GM19455 (cell line): Measurements from ENCODE around the gene ADRM1.
A peak's percentile ranks its signal among the peaks of the same experiment; 100 is the strongest.

Experiments used
- ATAC-seq: cut with Tn5 transposase; IDR thresholded peaks from one replicate; pipeline ENCODE4 v1.9.1; 2021; ENCODE audit not compliant: unreplicated experiment

ADRM1 gene

GRCh38 chr20:62334881-62335280, 32.1 kb downstream of the ADRM1 start:
- ATAC-seq: no peak

DNA sequence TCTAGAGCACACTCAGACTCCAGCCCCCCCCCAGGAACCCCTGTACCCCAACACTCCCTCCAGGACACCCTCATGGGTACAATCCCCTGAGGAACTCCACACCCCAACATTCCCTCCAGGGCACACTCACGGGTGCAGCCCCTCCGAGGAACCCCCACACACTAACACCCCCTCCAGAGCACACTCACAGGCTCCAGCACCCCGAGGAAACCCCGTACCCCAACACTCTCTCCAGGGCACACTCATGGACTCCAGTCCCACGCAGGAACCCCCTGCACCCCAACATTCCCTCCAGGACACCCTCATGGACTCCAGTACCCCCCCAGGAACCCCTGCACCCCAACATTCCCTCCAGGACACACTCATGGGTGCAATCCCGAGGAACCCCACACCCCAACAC, 32.7 kb downstream of the ADRM1 start:
- ATAC-seq: no peak

DNA sequence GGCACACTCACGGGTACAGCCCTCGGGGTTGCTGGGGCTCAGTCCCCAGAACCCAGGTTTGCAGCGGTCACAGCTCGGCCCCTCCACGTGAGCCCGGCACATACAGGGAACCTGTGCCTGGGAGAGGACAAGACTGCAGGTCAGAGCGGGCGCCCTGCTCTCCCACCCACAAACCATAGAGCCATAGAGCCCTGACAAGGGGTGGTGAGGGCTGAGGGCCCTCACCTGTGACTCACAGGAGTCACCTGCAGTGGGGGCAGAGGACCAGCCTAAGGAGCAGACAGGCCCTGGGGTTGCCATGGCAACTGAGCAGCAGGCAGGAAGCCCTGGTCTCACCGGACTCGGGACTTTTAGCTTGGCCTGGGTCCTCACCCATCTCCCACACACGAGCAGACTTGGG, 33.5 kb downstream of the ADRM1 start:
- no peak for ATAC-seq

- no peak for ATAC-seq
Observed at GRCh38 chr20:62336775-62337557, 34.2 kb downstream of the ADRM1 start.

GRCh38 chr20:62337558-62338293, 34.9 kb downstream of the ADRM1 start:
- ATAC-seq: no peak

DNA sequence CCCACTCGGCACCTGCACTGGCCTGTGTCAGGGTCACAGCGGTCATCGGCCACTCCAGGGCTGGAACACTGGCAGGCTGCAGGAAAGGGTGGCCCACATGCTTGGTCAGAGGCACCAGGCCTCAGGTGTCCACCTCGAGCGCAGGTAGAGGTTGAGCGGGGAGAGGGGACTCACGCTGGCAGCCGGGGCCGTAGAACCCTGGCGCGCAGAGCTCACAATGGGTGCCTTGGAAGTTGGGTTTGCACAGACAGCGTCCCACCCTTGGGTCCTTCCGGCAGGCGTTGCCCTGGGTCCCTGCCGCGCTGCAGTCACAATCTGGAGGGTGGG, 35.5 kb downstream of the ADRM1 start:
- ATAC-seq: no peak

DNA sequence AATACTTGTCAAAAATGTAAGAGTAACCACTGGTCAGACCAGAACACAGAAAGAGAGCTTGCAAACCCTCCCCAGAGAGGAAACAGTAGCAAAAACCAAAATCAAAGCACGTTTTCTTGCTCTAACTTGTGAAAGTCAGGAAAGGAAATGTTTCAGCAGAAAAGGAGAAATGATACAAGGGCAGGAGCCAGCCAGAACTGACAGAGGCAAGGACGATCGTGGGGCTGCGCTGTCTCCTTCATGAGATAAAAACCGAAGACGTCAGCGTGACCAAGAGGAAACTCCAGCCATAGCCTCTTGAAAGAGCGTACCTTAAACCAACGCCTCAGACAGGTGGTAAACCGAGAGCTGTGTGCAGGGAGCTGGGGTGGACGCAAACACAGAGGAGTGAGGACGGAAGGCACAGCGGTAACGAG, 36.9 kb downstream of the ADRM1 start:
- peak; percentile 75 for ATAC-seq

GRCh38 chr20:62342910-62343309, 40.1 kb downstream of the ADRM1 start:
- ATAC-seq: no peak

DNA sequence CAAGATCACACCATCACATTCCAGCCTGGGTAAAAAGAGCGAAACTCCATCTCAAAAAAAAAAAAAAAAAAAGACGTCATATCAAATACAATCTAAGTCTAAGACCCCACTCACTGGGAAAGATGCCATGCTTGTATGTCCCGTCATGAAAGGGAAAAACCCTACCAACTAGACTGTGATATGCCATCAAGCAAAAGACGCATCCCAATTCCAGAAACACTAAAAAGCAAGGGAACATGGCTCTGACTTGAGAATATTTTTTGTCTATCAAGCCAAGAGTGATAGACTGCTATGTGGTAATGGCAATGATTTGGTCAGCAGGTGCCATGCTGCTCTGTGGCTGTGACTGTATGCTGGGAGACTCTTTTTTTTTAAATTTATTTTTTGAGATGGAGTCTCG, 41.3 kb downstream of the ADRM1 start:
- ATAC-seq: no peak

DNA sequence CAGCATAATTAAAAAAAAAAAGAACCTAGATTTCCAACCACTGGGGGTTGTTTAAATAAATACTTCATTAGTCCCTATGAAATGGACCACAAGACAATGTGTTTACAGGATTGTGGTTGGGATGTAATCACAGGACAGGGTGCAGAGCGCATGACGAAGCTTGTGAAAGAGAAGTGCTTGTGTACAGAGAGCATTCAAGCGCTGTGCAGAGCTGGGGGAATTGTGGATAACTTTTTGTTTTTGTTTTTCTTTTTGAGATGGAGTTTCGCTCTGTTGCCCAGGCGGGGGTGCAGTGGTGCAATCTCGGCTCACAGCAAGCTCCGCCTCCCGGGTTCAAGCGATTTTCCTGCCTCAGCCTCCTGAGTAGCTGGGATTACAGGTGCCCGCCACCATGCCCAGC, 42.0 kb downstream of the ADRM1 start:
- ATAC-seq: no peak

DNA sequence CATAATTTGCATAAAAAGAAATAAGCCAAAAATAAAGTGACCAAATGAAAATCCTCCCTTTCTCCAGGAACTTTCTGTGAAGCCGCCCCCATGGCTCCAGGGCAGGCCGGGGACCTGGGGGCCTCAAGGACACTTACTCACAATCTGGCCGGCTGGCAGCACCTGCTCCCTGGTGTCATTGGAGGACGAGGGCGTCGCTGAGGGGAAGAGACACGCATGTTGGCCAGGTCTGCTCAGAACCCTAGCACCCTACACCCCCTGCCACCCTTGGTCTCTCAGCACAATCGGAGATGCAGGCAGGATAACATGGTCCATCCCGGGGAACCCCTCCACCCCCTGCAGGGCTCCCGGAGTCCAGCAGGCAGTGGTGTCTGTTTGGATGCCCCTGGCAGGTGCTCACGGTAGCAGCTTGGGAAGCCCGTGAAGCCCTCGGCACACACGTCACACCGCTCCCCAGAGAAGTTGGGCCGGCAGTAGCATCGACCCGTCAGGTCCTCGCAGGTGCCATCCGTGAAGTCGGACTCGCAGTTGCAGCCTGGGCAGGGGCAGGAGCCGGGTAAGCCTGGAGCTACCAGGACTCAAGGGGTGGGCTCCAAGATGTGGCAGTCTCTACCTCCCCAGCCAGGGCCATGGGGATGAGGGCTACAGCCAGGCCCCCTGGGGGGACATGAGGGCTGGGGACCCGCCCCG, 43.0 kb downstream of the ADRM1 start:
- no peak for ATAC-seq

- no peak for ATAC-seq
Observed at GRCh38 chr20:62346398-62347150, 43.8 kb downstream of the ADRM1 start.

DNA sequence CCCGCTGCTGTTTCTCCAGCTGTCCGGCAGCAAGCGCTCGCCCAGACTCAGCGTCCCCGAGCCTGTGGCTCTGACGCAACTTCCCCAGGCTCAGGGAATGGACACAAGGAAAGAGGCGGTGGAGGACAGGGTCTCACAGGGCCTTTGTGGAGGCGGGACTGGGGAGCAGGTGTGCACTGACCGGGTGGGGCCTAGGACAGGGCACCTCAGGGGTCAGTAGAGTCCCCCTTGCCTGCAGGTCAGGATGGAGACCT, 44.3 kb downstream of the ADRM1 start:
- no peak for ATAC-seq

DNA sequence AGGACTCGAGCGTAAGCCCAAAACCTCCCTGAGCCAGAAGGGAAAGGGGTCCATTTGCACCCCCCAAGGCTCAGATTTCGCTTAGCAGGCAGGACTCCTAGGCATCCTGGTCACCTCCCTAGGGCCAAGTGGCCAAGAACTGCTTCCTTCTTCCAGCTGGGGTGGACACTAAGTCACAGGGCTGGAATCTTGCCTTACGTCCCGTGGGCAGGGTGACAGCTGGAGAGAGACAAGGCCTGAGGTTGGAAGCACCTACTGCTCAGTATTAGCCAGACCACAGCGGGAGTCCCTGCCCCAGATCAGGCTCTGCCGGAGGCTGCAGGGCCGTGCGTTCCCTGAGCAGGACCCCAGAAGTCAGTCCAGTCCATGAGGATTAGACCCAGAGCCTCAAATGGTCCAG, 44.6 kb downstream of the ADRM1 start:
- ATAC-seq: no peak

GRCh38 chr20:62348604-62349003, 45.8 kb downstream of the ADRM1 start:
- ATAC-seq: no peak

- ATAC-seq: no peak
Observed at GRCh38 chr20:62349556-62350097, 46.8 kb downstream of the ADRM1 start.

GRCh38 chr20:62350098-62350628, 47.4 kb downstream of the ADRM1 start:
- ATAC-seq: no peak

- no peak for ATAC-seq
Observed at GRCh38 chr20:62350629-62351422, 48.0 kb downstream of the ADRM1 start.

GRCh38 chr20:62351469-62352401, 48.9 kb downstream of the ADRM1 start:
- ATAC-seq: no peak
